Endothelial cell of hepatic sinusoid (primary cell): Measurements from ENCODE around the gene POLR3A.

Experiments
- in situ Hi-C: cut with HindIII; loops from 2 replicates; pipeline ENCODE4 v1.10.0; 2017; ENCODE audit warnings: low sequenced_read_pairs

The POLR3A gene

DNA sequence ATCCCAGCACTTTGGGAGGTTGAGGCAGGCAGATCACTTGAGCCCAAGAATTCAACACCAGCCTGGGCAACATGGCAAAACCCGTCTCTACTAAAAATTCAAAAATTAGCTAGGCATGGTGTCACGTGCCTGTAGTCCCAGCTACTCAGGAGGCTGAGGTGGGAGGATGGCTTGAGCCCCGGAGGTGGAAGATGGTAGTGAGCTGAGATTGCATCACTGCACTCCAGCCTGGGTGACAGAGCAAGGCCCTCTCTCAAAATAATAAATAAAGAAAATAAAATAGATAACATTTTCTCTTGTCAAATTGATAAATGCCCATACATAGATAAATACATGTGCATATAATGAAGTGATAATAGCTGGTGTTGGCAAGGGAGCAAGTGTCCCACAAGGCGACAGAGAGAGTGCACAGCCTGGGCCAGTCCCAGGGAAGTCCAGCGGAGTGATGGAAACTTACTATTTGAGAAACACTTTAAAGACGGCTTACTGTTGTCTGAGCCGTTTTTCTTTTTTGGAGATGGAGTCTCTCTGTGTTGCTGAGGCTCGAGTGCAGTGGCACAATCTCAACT is 69.3 kb downstream of the POLR3A start:
- in situ Hi-C loops, result no loop called here

DNA sequence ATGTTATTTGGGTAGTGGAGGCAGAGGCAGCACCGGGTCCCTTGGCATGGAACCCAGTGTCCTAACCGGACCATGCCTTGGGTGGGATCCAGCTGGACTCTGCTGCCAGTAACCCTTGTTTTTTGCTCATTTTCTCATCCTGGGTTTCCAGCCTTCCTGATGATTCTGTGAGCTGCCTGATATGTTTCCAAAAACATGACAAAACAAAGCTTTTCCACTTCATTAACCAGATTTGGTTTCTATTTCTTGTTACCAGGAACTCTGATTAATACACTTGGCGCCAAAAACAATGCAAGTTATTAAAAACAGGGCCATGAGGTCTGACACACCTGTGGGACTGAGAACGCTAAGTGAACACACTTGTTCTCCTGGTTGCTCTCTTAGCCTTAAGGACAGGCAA is 69.9 kb downstream of the POLR3A start:
- in situ Hi-C loops, result no loop called here

DNA sequence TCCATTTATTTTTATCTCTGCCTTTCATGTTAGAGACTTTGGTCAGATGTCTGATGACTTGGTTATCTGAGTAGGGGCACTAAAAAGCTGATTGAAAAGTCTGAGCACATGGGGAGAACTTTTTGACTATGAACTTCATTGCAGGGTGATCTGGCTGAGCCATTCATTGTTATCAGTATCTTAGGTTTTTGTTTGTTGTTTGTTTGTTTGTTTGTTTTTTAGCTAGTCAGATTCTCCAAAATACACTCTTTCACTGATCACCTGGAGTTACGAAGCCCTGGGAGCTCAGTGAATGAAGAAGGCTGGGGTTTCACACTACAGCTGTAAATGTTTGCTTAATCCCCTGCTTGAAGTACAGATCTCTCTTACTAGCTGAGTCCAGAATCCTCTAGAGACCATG is 74.2 kb downstream of the POLR3A start:
- in situ Hi-C loops, result no loop called here

DNA sequence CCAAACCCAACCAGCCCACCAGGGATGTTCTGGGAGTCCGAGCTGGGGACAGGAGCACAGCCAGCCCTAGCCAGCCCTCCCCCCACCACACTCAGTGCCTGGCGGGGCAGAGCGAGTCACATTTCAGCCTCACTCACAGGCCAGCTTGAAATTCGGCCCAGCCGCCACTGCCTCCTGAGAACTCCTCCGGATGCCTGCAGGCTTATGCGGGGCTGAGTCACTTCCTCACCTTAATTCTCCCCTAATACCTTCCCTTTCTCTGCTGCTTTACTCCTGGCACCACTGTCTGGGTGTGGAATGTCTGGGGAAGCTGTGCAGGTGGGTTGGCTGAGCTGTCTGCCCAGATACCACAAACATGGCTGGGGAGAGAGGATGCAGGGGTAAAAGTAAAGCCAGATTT is 80.1 kb downstream of the POLR3A start:
- in situ Hi-C loops, result loop anchor here (10.0 kb wide), 1 partner anchor 56 kb away; no protein-coding TSS in a partner anchor

DNA sequence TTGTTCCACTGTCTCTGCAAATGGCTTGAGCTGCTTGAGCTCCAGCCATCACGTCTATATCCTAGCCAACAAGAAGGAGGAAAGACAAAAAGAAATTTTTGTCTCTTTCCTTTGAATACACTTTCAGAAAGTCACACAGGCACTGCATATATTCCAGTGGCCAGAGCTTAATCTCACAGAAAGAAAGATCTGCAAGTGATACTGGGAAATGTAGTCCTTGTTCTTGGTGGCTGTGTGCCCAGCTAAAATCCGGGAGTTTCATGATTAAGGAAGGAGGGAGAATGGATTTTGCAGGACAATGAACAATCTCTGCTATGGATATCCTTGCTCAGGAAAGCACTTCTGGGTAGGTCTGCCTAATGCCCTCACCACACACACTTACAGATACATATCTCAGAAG is 83.2 kb downstream of the POLR3A start:
- in situ Hi-C loops, result loop anchor here (10.0 kb wide), 1 partner anchor 59 kb away; no protein-coding TSS in a partner anchor

DNA sequence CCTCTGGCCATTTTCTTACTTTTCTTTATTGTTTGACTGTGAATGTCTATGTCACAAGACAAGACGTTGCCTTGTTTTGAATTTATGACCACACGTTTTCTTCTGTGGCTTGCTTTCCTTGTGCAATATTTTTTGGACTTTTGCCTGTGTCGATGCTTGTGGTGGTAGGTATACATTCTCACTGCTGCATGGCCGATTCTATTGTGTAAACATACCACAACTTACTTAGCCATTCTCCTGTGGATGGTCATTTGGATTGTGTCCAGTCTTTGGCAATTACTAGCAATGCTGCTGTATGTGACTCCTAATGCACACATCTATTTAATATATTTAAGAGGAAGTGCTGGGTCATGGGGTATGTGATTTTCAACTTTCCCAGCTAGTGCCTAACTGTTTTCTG is 84.8 kb downstream of the POLR3A start:
- in situ Hi-C loops, result loop anchor here (5.0 to 10.0 kb wide), 3 partner anchors 57 to 107 kb away; no protein-coding TSS in a partner anchor

DNA sequence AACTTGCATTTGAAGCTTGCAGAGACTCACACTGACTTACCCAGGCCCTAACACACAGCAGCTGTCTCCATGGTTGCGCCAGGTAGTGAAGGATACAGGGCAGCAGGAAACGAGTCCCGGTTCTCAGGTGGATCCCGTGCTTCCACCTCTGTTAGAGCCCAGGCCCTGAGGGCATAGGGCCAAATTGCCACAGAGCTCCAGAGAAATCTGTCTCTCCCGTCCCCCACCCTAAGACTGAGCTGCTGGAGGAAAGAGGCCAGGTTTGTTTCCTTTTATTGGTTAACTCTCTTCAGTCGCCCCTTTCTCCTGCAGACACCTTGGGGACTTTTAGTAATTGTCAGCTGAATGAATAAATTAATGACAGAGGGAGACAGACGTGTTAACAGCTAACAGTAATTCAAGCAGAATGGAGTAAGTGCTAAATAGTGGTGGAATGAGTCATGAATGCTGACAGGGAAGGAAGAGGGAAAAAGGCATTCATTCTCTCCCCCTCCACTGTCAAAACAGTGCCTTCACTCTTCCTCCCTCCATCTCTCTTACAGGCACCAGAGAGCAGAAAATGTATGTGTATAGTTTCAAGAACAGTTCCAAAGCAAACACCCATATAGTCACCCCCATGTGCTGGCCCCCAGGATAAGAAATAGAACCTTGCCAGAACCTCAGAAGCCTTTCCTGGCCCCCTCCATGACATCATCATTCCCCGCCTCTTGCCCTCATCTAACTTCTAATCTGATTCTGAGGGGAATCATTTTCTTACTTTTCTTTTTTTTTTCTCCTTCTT is 86.0 kb downstream of the POLR3A start:
- in situ Hi-C loops, result loop anchor here (5.0 to 10.0 kb wide), 3 partner anchors 56 to 106 kb away; no protein-coding TSS in a partner anchor

DNA sequence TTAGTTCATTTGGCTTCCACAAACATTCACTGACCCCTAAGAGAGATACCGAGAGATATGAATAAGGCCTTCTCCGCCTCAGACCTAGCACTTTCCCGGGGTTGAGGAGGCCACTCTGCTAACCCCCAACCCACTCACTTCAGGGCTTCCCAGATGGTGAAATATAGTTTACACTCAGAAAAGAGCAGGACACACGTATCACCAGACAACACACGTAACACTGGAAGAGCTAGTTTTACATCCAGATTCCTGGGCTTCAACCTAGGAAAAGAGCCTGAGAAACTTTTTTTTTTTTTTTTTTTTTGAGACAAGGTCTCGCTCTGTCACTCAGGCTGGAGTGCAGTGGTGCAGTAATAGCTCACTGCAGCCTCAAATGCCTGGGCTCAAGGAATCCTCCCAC is 87.5 kb downstream of the POLR3A start:
- in situ Hi-C loops, result loop anchor here (5.0 to 10.0 kb wide), 3 partner anchors 54 to 104 kb away; no protein-coding TSS in a partner anchor

DNA sequence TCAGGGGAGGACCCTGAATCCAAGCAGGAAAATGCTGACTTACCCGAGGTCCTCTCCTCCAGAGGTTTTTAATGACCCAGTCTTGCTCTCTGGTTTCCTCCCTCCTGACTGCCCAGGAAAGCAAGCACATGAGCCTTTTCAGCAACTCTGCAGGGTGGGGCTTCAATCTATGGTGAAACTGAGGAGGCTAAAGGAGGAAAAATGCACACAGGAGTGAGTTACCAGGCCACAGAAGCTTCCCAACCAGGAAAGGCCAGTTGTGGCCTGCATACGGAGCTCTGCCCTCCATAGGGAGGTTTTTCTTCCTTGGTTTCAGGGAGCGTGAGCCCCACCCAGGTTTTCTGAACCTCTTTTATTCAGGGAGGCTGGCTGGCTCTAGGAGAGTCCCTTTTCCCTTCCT is 88.7 kb downstream of the POLR3A start:
- in situ Hi-C loops, result loop anchor here (5.0 to 10.0 kb wide), 3 partner anchors 53 to 103 kb away; no protein-coding TSS in a partner anchor

DNA sequence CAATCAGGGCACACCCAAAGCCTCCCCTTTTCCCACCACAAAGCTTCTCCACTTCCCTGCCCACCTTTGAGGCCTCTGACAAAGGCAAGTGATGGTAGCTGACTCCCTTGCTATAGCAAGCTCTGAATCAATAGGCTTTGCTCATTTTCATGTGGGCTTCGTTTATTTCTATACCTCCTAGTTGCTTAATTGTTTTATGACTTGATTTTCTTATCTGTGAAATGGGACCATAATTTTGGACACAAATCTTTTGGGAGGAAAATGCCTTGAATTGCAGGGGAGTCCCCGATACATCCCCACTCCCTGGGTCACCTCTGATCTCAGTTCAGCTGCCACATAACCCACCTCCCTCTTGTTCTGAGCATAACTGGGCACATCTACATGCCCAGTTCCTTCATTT is 89.1 kb downstream of the POLR3A start:
- in situ Hi-C loops, result loop anchor here (5.0 to 10.0 kb wide), 3 partner anchors 53 to 103 kb away; no protein-coding TSS in a partner anchor

DNA sequence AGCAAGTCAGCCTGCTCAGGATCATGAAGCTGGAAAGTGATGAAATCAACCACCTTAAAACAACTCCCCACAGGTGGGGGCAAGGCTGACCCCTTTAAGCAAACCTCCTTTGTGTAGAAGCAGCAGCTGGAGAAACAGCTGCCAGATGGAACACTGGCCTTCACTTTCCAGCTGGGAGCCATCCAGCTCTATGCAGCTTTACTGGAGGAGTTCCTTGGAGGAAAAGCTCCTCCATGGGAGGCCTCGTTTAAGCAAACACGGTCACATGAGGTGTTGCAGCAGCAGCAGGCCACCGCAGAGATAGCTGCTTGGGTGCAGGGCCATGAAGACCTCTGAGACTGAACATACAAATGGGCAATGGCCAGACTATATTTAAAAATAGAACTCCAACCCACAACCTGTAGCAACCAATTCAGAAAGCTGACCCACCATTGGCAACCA is 89.7 kb downstream of the POLR3A start:
- in situ Hi-C loops, result loop anchor here (5.0 to 10.0 kb wide), 3 partner anchors 52 to 102 kb away; no protein-coding TSS in a partner anchor

DNA sequence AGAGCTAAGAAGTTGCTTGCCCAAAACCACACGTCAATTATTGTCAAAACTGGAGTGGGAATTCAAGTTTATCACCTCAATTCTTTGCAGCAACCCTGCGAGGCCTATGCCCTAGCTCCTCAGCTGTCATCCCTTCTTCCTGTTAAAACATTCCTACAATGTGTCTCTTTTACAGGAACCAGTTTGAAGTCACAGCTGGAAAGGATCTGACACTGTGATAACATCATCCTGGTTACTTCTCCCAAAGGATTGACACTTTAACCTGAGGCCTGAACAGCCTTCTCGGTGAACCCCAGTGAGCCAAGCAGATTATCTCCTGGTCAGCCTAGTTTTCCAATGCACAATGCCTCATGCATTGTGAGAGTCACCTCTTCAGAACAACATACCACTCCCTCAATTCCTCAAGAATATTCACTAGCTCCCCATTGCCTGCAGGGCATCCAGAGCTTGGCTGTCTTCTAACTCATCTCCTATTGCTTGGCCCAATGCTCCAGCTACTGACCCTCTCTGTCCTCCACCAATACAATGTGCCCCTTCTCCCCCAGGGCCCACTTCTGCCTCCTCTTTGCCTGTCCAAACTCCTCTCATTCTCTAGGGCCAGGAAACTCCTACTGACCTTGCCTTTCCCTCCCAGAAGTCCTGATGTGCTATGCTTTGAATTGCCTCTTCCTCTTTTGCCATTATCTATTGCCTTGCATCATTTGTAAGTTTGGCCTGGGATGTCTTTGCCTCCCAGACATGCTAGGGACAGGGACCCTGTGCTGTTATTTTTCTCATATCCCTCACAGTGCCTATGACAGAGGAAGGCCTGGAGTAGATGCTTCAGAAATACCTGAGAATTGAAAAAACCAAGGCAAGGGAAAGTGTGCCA is 92.4 kb downstream of the POLR3A start:
- in situ Hi-C loops, result no loop called here

DNA sequence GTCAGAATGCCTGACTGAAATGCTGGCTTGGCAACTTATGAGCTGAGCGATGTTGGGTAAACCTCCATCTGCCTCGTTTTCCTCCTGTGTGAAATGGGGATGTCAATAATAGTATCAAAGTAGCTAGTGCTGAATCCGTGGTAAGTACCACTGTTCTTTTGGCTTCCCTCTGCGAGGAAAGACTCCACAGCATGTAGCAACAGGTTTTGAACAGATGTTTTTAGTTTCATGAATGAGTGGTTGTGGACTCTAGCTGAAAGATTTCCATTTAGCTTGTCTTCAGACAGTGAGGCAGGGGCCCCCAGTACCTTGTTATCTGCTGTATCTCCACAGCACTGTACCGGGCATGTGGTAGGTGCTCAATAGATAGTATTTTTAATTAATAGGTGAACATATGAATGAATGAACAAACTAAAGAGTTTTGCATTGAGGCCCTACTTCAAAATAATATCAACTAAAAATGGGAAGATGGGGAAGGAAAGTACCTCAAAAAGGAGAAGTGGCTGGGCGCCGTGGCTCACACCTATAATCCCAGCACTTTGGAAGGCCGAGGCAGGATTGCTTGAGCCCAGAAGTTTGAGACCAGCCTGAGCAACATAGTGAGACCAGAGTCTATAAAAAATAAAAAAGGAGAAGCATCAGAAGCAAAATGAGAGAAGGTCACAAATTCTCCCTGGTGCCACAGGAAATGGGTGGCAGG is 97.1 kb downstream of the POLR3A start:
- in situ Hi-C loops, result no loop called here

DNA sequence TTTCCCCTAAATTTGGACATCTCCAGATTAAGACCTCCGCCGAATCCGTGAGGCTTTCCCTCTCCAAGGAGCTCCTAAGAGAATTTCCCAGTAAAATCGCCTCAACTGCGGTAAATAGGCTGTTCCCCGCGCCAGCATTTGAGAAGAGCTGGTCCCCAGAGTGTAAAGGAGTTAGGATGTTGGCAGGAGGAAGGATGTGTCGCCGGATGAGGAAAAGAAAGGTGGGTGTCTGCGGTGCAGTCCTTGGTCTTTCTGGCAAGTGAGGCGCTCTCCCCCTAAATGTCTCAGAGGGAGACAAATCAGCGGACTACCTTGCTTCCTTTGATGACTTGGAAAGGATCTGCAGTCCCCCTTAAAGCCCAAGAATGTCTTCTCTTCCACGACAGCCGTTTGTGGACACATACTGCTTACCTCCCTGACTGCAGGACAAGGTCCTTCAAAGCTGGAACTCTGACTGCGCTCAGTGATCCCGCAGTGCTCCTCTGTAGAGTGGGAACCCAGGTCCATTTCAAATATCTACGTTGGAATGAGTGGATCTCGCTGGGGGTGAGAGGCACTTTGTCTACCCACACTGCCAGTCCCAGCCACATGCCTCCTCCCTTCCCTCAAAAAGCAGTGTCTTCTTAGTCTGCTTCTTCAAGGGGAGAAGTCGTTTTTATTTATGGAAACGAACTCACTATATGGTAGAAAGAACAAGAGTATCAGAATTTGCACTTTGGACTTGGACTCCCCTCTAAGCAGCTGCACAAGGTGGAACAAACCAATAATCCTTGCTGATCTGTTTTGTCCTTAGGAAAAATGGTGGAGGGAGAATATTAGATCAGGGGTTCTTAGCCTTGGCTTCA is 101.7 kb downstream of the POLR3A start:
- in situ Hi-C loops, result no loop called here

DNA sequence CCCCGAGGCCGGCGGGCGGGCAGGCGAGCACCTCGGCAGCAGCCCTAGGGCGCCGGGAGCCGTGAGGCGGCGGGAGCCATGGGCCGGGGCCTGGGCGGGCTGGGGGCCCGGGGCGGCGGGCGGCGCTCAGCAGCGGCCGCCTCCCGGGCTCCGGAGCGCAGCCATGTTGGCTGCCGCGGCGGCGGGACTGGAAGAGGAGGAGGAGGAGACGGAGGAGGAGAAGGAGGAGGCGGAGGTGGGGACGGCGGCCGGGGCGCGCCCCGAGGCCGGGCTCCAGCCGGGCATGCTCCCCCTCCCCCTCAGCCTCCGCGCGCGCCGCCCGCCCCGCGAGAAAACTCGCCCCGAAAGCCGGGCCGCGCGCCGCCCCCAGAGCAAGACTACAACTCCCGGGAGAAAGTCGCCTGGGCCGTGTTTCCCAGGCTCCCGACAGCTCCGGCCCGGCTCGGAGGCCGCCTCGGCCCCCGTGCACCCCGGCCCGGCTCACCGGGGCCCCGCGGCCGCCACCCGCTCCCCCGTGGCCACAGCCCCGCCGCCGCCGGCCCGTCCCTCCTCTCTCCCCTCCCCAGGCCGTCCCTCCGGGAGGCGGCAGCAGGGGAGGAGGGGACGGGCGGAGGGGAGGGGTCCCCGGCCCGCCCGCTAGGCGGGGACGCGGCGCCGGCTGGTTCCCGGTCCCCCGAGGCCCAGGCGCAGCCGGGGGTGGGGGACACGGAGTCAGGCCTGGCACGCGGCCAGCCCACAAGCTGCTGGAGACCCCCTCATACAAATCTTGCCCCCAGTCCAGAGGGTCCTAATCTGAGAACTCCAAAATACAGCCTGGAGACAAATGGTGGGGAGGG is 102.5 kb downstream of the POLR3A start, which contains the start of gene DLG5:
Gene DLG5, minus strand, starts transcription at position 190 of the 836 bp plus-strand sequence. CDS start 235 bp downstream, outside the sequence.
- in situ Hi-C loops, result no loop called here

DNA sequence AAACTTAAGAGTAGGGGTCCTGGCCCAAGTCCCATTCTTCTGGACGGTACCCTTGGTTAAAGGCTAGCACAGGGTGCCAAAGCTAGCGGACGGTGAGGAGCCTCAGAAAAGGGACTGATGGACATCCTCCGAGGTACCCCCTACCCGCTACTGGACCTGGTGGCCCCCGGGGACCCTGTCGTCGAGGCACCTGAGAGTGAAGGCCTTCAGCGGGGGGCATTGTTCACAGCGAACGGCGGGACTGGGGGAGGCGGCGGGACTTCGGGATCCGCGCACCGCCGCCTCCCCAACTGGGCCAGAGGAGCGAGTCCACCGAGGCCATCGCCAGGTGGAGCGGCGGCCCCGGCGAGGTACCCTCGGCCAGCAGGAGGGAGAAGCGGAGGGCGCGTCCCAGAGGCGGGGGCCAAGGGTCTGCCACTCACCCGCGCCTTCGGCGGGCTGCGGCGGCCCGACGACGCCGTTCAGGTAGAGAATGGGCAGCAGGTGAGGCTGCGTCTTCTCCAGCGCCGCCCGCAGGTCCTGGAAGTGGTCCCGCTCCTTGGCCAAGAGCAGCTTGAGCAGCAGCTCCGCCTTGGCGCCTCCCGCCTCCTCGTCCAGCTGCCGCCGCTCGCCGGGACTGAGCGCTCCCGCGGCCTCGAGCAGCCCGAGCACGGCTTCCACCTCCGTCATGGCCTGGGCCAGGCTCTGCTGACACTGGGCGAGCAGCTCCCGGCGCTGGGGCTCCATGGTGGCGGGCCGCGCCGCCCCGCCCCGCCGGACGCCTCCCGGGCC is 103.3 kb downstream of the POLR3A start:
- in situ Hi-C loops, result no loop called here

DNA sequence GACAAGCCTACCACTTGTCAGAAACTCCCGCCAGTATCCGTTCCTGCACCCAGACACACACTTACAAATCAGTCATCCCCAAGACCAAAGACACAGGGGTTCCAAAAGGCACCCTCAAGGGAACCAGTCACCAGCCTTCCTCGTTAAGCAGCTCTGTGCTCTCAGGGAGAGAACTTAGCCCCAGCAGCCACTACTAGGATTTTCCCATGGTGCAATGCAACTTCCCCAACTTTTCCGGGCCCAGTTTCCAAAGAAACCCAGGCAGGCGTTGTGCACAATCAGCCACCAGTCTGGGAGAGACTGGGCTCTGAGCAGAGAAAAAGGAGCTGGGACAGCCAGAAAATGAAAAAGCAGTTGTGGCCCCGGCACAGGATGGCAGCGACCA is 103.9 kb downstream of the POLR3A start:
- in situ Hi-C loops, result no loop called here
